Suprapubic skin (tissue), 3 donors: ENCODE results near the gene SLN.

ENCODE experiments used
- CTCF ChIP-seq, 2 donors: fragments of 200-600 bp in 1 of 2; fragments of 450-650 bp in 1 of 2; sonication (generic) in 1 of 2; IDR thresholded peaks; one replicate each; pipeline ENCODE4 v1.5.1; 2016 to 2019; ENCODE audit warnings: antibody characterized with exemption in 2 of 2, mild to moderate bottlenecking in 1 of 2, moderate library complexity in 1 of 2
- POLR2AphosphoS5 ChIP-seq, 3 donors: sonication (generic); formaldehyde crosslinking; IDR thresholded peaks; one replicate each; pipeline ENCODE4 v1.6.1; 2017; ENCODE audit warnings: antibody characterized with exemption in 3 of 3

- TF ChIP-seq CTCF (IDR thresholded peaks at IDR 0.05) (no peak), POLR2AphosphoS5 (IDR thresholded peaks at IDR 0.05) (no peak)
These were observed 23.4 kb downstream of the SLN start for GRCh38 chr11:107688322-107688918.
